Mammary epithelial cell (primary cell): ENCODE data around the gene CENPK.

Experiments used
- EZH2 ChIP-seq: IDR thresholded peaks from 2 replicates; pipeline ENCODE4 v1.6.1; 2012; ENCODE audit warnings: low read length, inconsistent platforms, borderline replicate concordance
- TF ChIP-seq, protein P1 (sequence below), 2 donors: IDR thresholded peaks in 1 of 2; conservative IDR thresholded peaks in 1 of 2; 2 replicates each; pipeline ENCODE4 v1.5.1; 2011 to 2012; ENCODE audit warnings: inconsistent platforms in 2 of 2, low read length in 2 of 2, mild to moderate bottlenecking in 2 of 2, control low read depth in 1 of 2, low read depth in 1 of 2; ENCODE audit not compliant: insufficient read depth in 1 of 2; ENCODE audit errors: extremely low read depth in 1 of 2

GRCh38 chr5:65535529-65535987, 27.4 kb downstream of the CENPK start:
- TF ChIP-seq, protein P1, sequence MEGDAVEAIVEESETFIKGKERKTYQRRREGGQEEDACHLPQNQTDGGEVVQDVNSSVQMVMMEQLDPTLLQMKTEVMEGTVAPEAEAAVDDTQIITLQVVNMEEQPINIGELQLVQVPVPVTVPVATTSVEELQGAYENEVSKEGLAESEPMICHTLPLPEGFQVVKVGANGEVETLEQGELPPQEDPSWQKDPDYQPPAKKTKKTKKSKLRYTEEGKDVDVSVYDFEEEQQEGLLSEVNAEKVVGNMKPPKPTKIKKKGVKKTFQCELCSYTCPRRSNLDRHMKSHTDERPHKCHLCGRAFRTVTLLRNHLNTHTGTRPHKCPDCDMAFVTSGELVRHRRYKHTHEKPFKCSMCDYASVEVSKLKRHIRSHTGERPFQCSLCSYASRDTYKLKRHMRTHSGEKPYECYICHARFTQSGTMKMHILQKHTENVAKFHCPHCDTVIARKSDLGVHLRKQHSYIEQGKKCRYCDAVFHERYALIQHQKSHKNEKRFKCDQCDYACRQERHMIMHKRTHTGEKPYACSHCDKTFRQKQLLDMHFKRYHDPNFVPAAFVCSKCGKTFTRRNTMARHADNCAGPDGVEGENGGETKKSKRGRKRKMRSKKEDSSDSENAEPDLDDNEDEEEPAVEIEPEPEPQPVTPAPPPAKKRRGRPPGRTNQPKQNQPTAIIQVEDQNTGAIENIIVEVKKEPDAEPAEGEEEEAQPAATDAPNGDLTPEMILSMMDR (conservative IDR thresholded peaks at IDR 0.05 in 1 of 2, IDR thresholded peaks at IDR 0.05 in 1 of 2; ENCODE audit: extremely low read depth in 1 of 2, insufficient read depth in 1 of 2, low read depth in 1 of 2, low read length in 2 of 2): no peak
- no peak for TF ChIP-seq EZH2
